H1 (cell line): Measurements from ENCODE around the gene KIFC1. TPM values are rescaled to one million over a fixed set of nuclear protein-coding genes. Genes with fewer than 3 reads are reported as not detected.
A peak's percentile ranks its signal among the peaks of the same experiment; 100 is the strongest.

Experiments used
- KDM5A ChIP-seq: fragments of 200-600 bp; IDR thresholded peaks from 2 replicates; pipeline ENCODE4 v1.7.1; 2012; ENCODE audit warnings: mild to moderate bottlenecking, low read length, inconsistent platforms, mixed read lengths
- PHF8 ChIP-seq: fragments of 200-600 bp; sonication (generic); conservative IDR thresholded peaks from 2 replicates; pipeline ENCODE4 v1.7.1; 2012; ENCODE audit warnings: low read depth, mild to moderate bottlenecking, inconsistent platforms, low read length, moderate library complexity
- POLR2A ChIP-seq, 2 experiments: IDR thresholded peaks; 1 replicate in 1 of 2; 2 replicates in 1 of 2; pipeline ENCODE4 v1.6.1; 2011; ENCODE audit warnings: low read depth in 2 of 2, low read length in 2 of 2, mild to moderate bottlenecking in 2 of 2; ENCODE audit errors: control extremely low read depth in 1 of 2
- POU5F1 ChIP-seq: IDR thresholded peaks from 2 replicates; pipeline ENCODE4 v1.6.1; 2011; ENCODE audit warnings: low read depth, mild to moderate bottlenecking, low read length, moderate library complexity
- SAP30 ChIP-seq: fragments of 300-600 bp; sonication (generic); IDR thresholded peaks from 2 replicates; pipeline ENCODE4 v1.7.1; 2012; ENCODE audit warnings: low read length, moderate library complexity, mild to moderate bottlenecking, inconsistent platforms; ENCODE audit not compliant: insufficient read depth, insufficient replicate concordance
- SRF ChIP-seq: IDR thresholded peaks from 2 replicates; pipeline ENCODE4 v1.6.1; 2011; ENCODE audit warnings: mild to moderate bottlenecking, low read depth, low read length, moderate library complexity
- TAF7 ChIP-seq: optimal IDR thresholded peaks from 2 replicates; pipeline ENCODE3; 2011; ENCODE audit warnings: low read depth, mild to moderate bottlenecking, inconsistent platforms, low read length, moderate library complexity, borderline replicate concordance
- polyA plus RNA-seq, 7 experiments: library from polyadenylated mRNA; depleted of rRNA in 3 of 7; stranded (reverse) in 5 of 7; unstranded in 2 of 7; fragments of >200 nt in 5 of 7; fragments of 200-250 nt in 2 of 7; gene quantifications; 1 replicate in 5 of 7; 2 replicates in 1 of 7; 4 replicates in 1 of 7; pipeline versions ENCODE4 v1.2.1 to v1.2.3, GENCODE V29; 2011 to 2013; ENCODE audit warnings: missing spikeins in 2 of 7, mixed read lengths in 2 of 7
- total RNA-seq: library from RNA; stranded (reverse); fragmentation: NEBNext Ultra II Directional; extraction: Animal tissue kit (Norgen Biotek cat#: 25700); gene quantifications from 2 replicates; pipeline ENCODE4 v1.2.1, GENCODE V29; 2021
- TF ChIP-seq, protein P1 (sequence below): fragments of 300-600 bp; sonication (generic); IDR thresholded peaks from 2 replicates; pipeline ENCODE4 v1.7.1; 2012; ENCODE audit warnings: low read length, moderate library complexity, mild to moderate bottlenecking, inconsistent platforms; ENCODE audit not compliant: insufficient replicate concordance

The KIFC1 gene
- total and polyA plus RNA-seq, 2 of the 8 experiments (the other 6 are each of a cell fraction or from before 2014, with no cell fraction given): 46.6 to 64.3 TPM

GRCh38 chr6:33417128-33417902, 25.7 kb downstream of the KIFC1 start (continued):
- TF ChIP-seq, protein P1, sequence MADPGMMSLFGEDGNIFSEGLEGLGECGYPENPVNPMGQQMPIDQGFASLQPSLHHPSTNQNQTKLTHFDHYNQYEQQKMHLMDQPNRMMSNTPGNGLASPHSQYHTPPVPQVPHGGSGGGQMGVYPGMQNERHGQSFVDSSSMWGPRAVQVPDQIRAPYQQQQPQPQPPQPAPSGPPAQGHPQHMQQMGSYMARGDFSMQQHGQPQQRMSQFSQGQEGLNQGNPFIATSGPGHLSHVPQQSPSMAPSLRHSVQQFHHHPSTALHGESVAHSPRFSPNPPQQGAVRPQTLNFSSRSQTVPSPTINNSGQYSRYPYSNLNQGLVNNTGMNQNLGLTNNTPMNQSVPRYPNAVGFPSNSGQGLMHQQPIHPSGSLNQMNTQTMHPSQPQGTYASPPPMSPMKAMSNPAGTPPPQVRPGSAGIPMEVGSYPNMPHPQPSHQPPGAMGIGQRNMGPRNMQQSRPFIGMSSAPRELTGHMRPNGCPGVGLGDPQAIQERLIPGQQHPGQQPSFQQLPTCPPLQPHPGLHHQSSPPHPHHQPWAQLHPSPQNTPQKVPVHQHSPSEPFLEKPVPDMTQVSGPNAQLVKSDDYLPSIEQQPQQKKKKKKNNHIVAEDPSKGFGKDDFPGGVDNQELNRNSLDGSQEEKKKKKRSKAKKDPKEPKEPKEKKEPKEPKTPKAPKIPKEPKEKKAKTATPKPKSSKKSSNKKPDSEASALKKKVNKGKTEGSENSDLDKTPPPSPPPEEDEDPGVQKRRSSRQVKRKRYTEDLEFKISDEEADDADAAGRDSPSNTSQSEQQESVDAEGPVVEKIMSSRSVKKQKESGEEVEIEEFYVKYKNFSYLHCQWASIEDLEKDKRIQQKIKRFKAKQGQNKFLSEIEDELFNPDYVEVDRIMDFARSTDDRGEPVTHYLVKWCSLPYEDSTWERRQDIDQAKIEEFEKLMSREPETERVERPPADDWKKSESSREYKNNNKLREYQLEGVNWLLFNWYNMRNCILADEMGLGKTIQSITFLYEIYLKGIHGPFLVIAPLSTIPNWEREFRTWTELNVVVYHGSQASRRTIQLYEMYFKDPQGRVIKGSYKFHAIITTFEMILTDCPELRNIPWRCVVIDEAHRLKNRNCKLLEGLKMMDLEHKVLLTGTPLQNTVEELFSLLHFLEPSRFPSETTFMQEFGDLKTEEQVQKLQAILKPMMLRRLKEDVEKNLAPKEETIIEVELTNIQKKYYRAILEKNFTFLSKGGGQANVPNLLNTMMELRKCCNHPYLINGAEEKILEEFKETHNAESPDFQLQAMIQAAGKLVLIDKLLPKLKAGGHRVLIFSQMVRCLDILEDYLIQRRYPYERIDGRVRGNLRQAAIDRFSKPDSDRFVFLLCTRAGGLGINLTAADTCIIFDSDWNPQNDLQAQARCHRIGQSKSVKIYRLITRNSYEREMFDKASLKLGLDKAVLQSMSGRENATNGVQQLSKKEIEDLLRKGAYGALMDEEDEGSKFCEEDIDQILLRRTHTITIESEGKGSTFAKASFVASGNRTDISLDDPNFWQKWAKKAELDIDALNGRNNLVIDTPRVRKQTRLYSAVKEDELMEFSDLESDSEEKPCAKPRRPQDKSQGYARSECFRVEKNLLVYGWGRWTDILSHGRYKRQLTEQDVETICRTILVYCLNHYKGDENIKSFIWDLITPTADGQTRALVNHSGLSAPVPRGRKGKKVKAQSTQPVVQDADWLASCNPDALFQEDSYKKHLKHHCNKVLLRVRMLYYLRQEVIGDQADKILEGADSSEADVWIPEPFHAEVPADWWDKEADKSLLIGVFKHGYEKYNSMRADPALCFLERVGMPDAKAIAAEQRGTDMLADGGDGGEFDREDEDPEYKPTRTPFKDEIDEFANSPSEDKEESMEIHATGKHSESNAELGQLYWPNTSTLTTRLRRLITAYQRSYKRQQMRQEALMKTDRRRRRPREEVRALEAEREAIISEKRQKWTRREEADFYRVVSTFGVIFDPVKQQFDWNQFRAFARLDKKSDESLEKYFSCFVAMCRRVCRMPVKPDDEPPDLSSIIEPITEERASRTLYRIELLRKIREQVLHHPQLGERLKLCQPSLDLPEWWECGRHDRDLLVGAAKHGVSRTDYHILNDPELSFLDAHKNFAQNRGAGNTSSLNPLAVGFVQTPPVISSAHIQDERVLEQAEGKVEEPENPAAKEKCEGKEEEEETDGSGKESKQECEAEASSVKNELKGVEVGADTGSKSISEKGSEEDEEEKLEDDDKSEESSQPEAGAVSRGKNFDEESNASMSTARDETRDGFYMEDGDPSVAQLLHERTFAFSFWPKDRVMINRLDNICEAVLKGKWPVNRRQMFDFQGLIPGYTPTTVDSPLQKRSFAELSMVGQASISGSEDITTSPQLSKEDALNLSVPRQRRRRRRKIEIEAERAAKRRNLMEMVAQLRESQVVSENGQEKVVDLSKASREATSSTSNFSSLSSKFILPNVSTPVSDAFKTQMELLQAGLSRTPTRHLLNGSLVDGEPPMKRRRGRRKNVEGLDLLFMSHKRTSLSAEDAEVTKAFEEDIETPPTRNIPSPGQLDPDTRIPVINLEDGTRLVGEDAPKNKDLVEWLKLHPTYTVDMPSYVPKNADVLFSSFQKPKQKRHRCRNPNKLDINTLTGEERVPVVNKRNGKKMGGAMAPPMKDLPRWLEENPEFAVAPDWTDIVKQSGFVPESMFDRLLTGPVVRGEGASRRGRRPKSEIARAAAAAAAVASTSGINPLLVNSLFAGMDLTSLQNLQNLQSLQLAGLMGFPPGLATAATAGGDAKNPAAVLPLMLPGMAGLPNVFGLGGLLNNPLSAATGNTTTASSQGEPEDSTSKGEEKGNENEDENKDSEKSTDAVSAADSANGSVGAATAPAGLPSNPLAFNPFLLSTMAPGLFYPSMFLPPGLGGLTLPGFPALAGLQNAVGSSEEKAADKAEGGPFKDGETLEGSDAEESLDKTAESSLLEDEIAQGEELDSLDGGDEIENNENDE: no peak
- TF ChIP-seq PHF8 (0 out of 2 replicates have a peak, but pooled peaks have one; percentile 54), POLR2A (IDR thresholded peaks at IDR 0.05; ENCODE audit: control extremely low read depth in 1 of 2, low read depth in 2 of 2, low read length in 2 of 2) (no peak; a peak in 2 of 3 replicates), TAF7 (peak; percentile 5), KDM5A (peak; percentile 51), POU5F1 (no peak), SRF (no peak), SAP30 (peak; percentile 9)
